ENCODE measurements around the gene KIF1B. TPM values are rescaled to one million over a fixed set of nuclear protein-coding genes. Genes with fewer than 3 reads are reported as not detected.

KIF1B gene
- total and polyA plus RNA-seq, 4 donors = 8.4 to 40.9 (median 8.9) TPM

DNA sequence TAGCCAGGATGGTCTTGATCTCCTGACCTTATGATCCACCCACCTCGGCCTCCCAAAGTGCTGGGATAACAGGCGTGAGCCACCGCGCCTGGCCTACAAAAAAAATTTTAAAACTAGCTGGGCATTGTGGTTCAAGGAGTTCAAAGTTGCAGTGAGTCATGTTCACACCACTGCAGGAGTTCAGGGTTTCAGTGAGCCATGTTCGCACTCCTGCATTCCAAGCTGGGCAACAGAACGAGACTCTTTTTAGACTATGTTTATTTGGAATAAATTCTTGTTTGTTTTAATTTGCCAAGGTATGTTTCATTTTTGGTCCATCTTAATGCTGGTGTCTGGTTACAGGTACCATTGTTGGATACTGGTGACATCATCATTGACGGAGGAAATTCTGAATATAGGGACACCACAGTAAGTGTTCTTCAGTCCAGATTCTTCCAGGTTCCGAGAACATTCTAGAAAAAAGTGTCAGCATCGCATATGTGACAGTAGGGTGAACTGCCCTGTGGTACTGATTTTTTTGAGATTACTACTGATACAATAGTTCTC, 192.4 kb downstream of the KIF1B start:
- WGBS = 98% methylated on average over 9 of the region's 9 CpGs
- H3K9me3 ChIP-seq (ENCODE audit: control insufficient read depth in 4 of 4, low read length in 3 of 4) = no peaks in the 10 kb centered on the region
- H3K4me3 ChIP-seq (ENCODE audit: low read depth in 1 of 3, low read length in 3 of 3) = no peak overlapping the region
- no peak for DNase-seq (ENCODE audit: low spot score)
- peaks cover 16 to 45% (median 38%) of the 10 kb centered on the region in 4 donors for H3K36me3 ChIP-seq (ENCODE audit: control insufficient read depth in 4 of 4, insufficient read depth in 3 of 4, low read depth in 1 of 4, low read length in 3 of 4)
- no peak overlapping the region for H3K9ac ChIP-seq (ENCODE audit: low read depth in 1 of 2, low read length in 2 of 2)
- H3K27ac ChIP-seq (ENCODE audit: low read depth in 1 of 2, low read length in 2 of 2) = no peak overlapping the region
- peaks cover 3 to 26% (median 18%) of the 10 kb centered on the region in 4 donors for H3K4me1 ChIP-seq (ENCODE audit: control insufficient read depth in 4 of 4, insufficient read depth in 4 of 4, low read length in 3 of 4)
- H3K27me3 ChIP-seq (ENCODE audit: control insufficient read depth in 4 of 4, insufficient read depth in 4 of 4, low read length in 3 of 4) = no peaks in the 10 kb centered on the region
- no peak for TF ChIP-seq EGR1 (IDR thresholded peaks at IDR 0.05; ENCODE audit: low read depth in 2 of 2)
- no peak for TF ChIP-seq RXRA (IDR thresholded peaks at IDR 0.05)

DNA sequence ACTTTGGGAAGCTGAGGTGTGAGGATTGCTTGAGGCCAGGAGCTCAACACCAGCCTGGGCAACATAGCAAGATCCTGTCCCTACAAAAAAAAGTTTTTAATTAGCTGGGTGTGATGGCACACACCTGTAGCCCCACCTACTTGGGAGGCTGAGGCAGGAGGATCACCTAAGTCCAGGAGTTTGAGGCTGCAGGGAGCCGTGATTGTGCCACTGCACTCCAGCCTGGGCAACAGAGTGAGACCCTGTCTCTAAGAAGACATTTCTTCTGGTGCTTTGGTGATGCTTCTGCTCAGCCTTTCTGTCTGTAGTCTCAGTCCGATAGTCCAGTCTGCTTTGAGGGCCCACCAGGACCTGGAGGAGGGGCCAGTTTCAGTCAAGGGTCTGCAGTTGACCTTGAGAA, 196.8 kb downstream of the KIF1B start:
- no peak for DNase-seq (ENCODE audit: low spot score)
- no peak overlapping the region for H3K9ac ChIP-seq (ENCODE audit: low read depth in 1 of 2, low read length in 2 of 2)
- H3K27me3 ChIP-seq (ENCODE audit: control insufficient read depth in 4 of 4, insufficient read depth in 4 of 4, low read length in 3 of 4) = no peaks in the 10 kb centered on the region
- no peak overlapping the region for H3K27ac ChIP-seq (ENCODE audit: low read depth in 1 of 2, low read length in 2 of 2)
- 95% methylated on average over 2 of the region's 2 CpGs for WGBS
- TF ChIP-seq GABPA (IDR thresholded peaks at IDR 0.05 in 1 of 2, conservative IDR thresholded peaks at IDR 0.05 in 1 of 2) = no peak
- TF ChIP-seq MAX (IDR thresholded peaks at IDR 0.05) = no peak
- no peak for TF ChIP-seq SP1 (IDR thresholded peaks at IDR 0.05)
- no peak for TF ChIP-seq RXRA (IDR thresholded peaks at IDR 0.05)
- no peak for TF ChIP-seq FOXA2 (IDR thresholded peaks at IDR 0.05)
- TF ChIP-seq HNF4A (conservative IDR thresholded peaks at IDR 0.05) = no peak
- TF ChIP-seq, protein P1, sequence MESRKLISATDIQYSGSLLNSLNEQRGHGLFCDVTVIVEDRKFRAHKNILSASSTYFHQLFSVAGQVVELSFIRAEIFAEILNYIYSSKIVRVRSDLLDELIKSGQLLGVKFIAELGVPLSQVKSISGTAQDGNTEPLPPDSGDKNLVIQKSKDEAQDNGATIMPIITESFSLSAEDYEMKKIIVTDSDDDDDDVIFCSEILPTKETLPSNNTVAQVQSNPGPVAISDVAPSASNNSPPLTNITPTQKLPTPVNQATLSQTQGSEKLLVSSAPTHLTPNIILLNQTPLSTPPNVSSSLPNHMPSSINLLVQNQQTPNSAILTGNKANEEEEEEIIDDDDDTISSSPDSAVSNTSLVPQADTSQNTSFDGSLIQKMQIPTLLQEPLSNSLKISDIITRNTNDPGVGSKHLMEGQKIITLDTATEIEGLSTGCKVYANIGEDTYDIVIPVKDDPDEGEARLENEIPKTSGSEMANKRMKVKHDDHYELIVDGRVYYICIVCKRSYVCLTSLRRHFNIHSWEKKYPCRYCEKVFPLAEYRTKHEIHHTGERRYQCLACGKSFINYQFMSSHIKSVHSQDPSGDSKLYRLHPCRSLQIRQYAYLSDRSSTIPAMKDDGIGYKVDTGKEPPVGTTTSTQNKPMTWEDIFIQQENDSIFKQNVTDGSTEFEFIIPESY (IDR thresholded peaks at IDR 0.05) = no peak
- no peak for TF ChIP-seq RAD21 (IDR thresholded peaks at IDR 0.05)
- TF ChIP-seq, protein P2, sequence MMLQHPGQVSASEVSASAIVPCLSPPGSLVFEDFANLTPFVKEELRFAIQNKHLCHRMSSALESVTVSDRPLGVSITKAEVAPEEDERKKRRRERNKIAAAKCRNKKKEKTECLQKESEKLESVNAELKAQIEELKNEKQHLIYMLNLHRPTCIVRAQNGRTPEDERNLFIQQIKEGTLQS (IDR thresholded peaks at IDR 0.05) = no peak
- TF ChIP-seq EGR1 (IDR thresholded peaks at IDR 0.05; ENCODE audit: low read depth in 2 of 2) = no peak
- no peak for TF ChIP-seq FOXA1 (IDR thresholded peaks at IDR 0.05)
- TF ChIP-seq HNF4G (IDR thresholded peaks at IDR 0.05) = no peak
- TF ChIP-seq JUND (IDR thresholded peaks at IDR 0.05) = no peak
- no peak for TF ChIP-seq REST (IDR thresholded peaks at IDR 0.05)
- no peaks in the 10 kb centered on the region for H3K9me3 ChIP-seq (ENCODE audit: control insufficient read depth in 4 of 4, low read length in 3 of 4)
- H3K4me1 ChIP-seq (ENCODE audit: control insufficient read depth in 4 of 4, insufficient read depth in 4 of 4, low read length in 3 of 4) = no peaks in the 10 kb centered on the region
- H3K36me3 ChIP-seq (ENCODE audit: control insufficient read depth in 4 of 4, insufficient read depth in 3 of 4, low read depth in 1 of 4, low read length in 3 of 4) = peaks cover 23 to 84% (median 71%) of the 10 kb centered on the region in 4 donors
- no peak overlapping the region for H3K4me3 ChIP-seq (ENCODE audit: low read depth in 1 of 3, low read length in 3 of 3)

Data from liver (tissue), 9 donors.